ENCODE results near the gene C14orf180.

GRCh38 chr14:104561632-104562495, 17.7 kb upstream of the C14orf180 start:
- TF ChIP-seq CTCF (IDR thresholded peaks at IDR 0.05; ENCODE audit: insufficient read depth, low read depth, low read length) (no peak), EZH2 (IDR thresholded peaks at IDR 0.05; ENCODE audit: insufficient read depth, low read length) (no peak)

Data from astrocyte (in vitro differentiated cells and primary cell).